Motor neuron (in vitro differentiated cells): Measurements from ENCODE around the gene TNFSF9. TPM values are rescaled to one million over a fixed set of nuclear protein-coding genes. Genes with fewer than 3 reads are reported as not detected.
"Not testable (repeated sequence)": the region's sequence is repeated elsewhere in the genome, so short reads cannot be mapped to it uniquely, and the experiment has no call there.

ENCODE experiments used
- ATAC-seq, 8 experiments: fragments of 200-7000 bp; cut with Tn5 transposase; replicated peaks in 6 of 8; 2 replicates each; pipeline ENCODE4 v1.8.0; 2021; ENCODE audit warnings: mild to moderate bottlenecking in 8 of 8, moderate library complexity in 8 of 8
- H3K27ac ChIP-seq, 2 donors: fragments of 250-450 bp; sonication (Bioruptor Pico); 2 replicates each; pipeline ENCODE4 v1.9.0; 2021; ENCODE audit warnings: antibody characterized with exemption in 2 of 2, mild to moderate bottlenecking in 2 of 2, moderate library complexity in 1 of 2
- H3K4me1 ChIP-seq, 2 donors: fragments of 250-450 bp; sonication (Bioruptor Pico); replicated peaks in 1 of 2; 2 replicates each; pipeline ENCODE4 v1.6.1; 2021; ENCODE audit warnings: antibody characterized with exemption in 2 of 2, mild to moderate bottlenecking in 2 of 2, moderate library complexity in 1 of 2
- H3K4me3 ChIP-seq, 5 donors: fragments of 250-450 bp; sonication (Bioruptor Pico); 2 replicates each; pipeline ENCODE4 v1.9.0; 2021; ENCODE audit warnings: antibody characterized with exemption in 5 of 5, mild to moderate bottlenecking in 5 of 5, moderate library complexity in 4 of 5
- WGBS, 10 experiments: fragments of 450-650 bp; shearing (Covaris generic); methylation state at CpG; one replicate each; pipeline ENCODE4 v1.0.0; 2022; 5-methylcytosine and 5-hydroxymethylcytosine counted together
- in situ Hi-C, 9 experiments: fragments of 400-800 bp; cut with MboI; loops; one replicate each; pipeline ENCODE4 v1.15.0; 2021; ENCODE audit warnings: low sequenced_read_pairs in 9 of 9, low pct_unique_long_range_greater_than_20kb in 2 of 9; ENCODE audit not compliant: unreplicated experiment in 9 of 9
- total RNA-seq, 8 experiments: library from RNA; unstranded; fragments of 300-600 nt; gene quantifications; 2 replicates each; pipeline versions ENCODE4 v1.2.3 to v1.2.4, GENCODE V29; 2022

Gene TNFSF9
- total RNA-seq, 8 experiments from 2014 or later, result 1.7 to 118 (median 5.9) TPM

DNA sequence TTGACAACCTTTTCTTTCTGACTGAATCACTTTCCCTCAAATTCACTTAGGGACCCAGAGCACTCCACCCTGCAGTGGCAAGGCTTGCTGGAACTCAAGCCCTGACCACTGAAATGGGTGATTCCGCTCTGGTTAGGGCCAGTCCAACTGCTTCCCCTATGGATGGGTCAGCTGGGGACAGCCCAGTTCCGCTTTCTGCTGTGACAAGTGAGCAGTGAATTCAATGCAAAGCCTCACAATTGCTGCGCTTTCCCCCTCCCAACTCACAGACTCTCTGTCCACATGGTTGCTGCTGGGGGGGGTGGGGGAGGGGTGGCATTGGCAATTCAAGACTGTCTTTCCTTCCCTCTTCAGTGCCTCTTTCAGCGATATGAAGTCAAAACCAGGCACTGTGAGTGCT, 41.4 kb downstream of the TNFSF9 start:
- in situ Hi-C loops, result no loop called here
- WGBS, 10 experiments, result 10 to 80% (median 70%) methylated on average over 1 to 3 of the region's 4 CpGs; no CpG with 5 or more reads in 6 of the 10 experiments
- H3K4me3 ChIP-seq, result no peak overlapping the region
- H3K27ac ChIP-seq, result no peak overlapping the region
- peaks cover 6 to 9% of the 10 kb centered on the region in 2 donors for H3K4me1 ChIP-seq
- ATAC-seq, result peak in 3 of 8 experiments; percentile 49 to 73 (median 56)

DNA sequence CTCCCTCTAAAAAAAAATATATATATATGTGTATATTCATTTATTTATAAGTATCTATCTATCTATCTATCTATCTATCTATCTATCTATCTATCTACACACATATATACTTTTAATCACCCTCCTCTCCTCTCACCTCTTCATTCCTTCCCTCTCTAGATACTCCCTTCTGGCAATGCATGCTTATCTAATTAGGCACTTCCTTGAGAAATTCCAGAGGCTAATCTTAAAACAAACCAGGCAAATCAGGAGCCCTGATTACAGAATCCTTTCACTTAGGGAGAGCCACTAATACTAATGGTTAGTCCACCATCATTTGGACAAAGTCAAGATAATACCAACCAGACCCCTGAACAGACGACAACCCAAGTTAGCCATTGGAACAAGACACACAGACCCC, 42.5 kb downstream of the TNFSF9 start:
- Histone ChIP-seq H3K27ac (no peak overlapping the region), H3K4me3 (no peak overlapping the region), H3K4me1 (peaks cover 12% of the 10 kb centered on the region in 2 donors)
- WGBS, 10 experiments, result 0 to 91% (median 66%) methylated on average over 1 of the region's 1 CpG; no CpG with 5 or more reads in 6 of the 10 experiments
- in situ Hi-C loops, result no loop called here
- no peak for ATAC-seq

DNA sequence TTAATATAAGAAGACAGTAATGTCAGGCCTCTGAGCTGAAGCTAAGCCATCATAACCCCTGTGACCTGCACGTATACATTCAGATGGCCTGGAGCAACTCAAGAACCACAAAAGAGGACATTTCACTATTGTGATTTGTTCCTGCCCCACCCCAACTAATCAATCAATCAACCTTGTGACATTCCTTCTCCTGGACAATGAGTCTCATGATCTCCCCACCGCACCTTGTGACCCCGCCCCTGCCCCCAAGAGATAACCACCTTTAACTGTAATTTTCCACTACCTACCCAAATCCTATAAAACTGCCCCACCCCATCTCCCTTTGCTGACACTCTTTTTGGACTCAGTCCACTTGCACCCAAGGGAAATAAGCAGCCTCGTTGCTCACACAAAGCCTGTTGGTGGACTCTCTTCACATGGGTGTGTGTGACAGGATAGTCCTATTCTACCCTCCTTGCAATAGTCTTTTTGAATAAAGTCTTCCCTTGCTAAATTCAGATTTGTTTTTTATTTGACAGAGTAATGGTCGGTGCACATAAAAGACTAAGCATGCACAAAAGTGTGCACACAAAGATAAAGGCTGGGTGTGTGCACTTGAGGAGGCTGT, 46.1 kb downstream of the TNFSF9 start:
- WGBS, 10 experiments, result 0 to 80% (median 20%) methylated on average over 1 to 2 of the region's 5 CpGs; no CpG with 5 or more reads in 4 of the 10 experiments
- Histone ChIP-seq H3K4me3 (no peak overlapping the region), H3K27ac (peak overlapping the region in 1 of 2 donors; percentile 33), H3K4me1 (peaks cover 12% of the 10 kb centered on the region in 2 donors)
- in situ Hi-C loops, result no loop called here
- peak in 3 of 8 experiments; percentile 57 to 63 (median 62) for ATAC-seq

DNA sequence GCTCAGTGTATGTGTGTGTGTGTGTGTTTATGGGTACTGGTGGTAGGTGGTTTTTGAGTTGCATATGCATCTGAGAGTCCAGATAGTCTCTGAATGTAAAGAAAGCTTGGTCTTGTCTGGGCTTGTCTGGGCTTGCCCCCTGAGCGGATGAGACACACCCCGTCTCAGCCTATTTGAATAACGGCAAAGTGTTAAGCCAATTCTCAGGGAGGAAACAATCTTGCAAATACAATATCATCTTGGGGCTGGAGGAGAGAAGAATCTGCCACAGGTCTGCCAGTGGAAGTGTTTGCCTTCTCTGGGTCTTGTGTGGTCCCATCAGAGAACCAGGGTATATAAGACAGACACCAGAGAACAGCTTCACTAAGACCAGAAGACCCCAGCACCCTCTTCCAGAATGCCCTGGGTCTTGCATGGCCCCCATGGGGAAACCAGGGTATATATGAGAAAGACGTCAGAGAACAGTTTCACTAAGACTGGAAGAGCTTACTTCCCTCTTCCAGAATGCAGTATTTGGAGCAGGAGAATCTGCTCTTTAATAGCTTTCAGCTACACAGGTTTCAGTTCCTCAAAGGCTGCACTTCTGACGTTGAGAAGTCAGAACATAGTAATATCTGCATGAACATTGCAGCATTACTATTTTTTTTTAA, 46.8 kb downstream of the TNFSF9 start:
- Histone ChIP-seq H3K27ac (peak overlapping the region in 1 of 2 donors; percentile 64), H3K4me3 (no peak overlapping the region), H3K4me1 (peaks cover 12% of the 10 kb centered on the region in 2 donors)
- in situ Hi-C loops, result no loop called here
- ATAC-seq, result peak in 7 of 8 experiments; percentile 62 to 98 (median 84)
- 0 to 83% (median 25%) methylated on average over 1 to 5 of the region's 5 CpGs; no CpG with 5 or more reads in 5 of the 10 experiments for WGBS, 10 experiments

DNA sequence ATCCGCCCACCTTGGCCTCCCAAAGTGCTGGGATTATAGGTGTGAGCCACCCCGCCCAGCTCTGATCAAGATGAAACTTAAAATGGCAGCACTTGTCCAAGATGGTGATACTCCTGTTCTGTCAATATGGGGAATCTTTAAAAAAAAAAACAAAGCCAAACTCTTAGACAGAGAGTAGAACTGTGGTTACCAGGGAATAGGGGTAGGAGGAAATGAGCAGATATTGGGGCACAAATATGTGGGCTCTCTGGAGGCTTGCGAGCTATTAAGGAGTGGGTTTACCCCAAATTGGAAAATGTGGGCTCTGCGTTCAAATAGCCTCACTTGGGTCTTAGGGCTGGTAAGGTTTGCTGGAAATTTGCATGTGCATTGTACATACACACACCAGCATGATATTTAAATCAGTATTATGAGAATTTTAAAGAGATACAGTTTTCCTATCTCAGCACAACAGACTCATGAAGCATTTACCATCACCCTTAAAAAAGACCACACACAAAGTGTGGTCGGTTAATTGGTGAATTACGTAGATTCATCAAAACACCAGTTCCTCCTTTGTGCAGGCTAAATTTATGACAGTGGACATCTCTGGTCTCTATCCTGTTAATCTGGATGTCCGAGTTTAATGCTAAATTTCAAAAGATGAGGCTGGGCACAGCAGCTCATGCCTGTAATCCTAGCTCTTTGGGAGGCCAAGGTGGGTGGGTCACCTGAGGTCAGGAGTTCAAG, 48.8 kb downstream of the TNFSF9 start:
- Histone ChIP-seq H3K4me1 (peaks cover 8 to 12% of the 10 kb centered on the region in 2 donors), H3K4me3 (no peak overlapping the region), H3K27ac (no peak overlapping the region)
- WGBS, 10 experiments, result 0 to 94% (median 50%) methylated on average over 1 to 5 of the region's 7 CpGs; no CpG with 5 or more reads in 2 of the 10 experiments
- ATAC-seq, result peak in 3 of 8 experiments; percentile 1 to 19 (median 2)
- in situ Hi-C loops, result no loop called here

DNA sequence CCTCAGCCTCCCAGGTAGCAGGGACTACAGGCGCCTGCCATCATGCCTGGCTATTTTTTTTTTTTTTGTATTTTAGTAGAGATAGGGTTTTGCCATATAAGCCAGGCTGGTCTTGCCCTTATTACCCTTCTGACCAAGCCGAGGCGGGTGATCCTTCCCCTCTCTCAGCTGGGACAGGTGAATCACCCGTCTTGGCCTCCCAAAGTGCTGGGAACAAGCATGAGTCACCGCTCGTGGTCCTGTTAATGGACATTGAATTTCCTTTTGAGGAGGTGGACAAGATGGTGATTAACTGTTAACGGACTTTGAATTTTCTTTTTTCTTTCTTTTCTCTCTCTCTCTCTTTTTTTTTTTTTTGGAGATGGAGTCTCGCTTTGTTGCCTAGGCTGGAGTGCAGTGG, 49.5 kb downstream of the TNFSF9 start:
- Histone ChIP-seq H3K27ac (no peak overlapping the region), H3K4me3 (no peak overlapping the region), H3K4me1 (peaks cover 8 to 12% of the 10 kb centered on the region in 2 donors)
- 25 to 73% (median 60%) methylated on average over 1 to 4 of the region's 8 CpGs; no CpG with 5 or more reads in 4 of the 10 experiments for WGBS, 10 experiments
- ATAC-seq, result peak in 3 of 8 experiments; percentile 9 to 14 (median 13)
- in situ Hi-C loops, result no loop called here

DNA sequence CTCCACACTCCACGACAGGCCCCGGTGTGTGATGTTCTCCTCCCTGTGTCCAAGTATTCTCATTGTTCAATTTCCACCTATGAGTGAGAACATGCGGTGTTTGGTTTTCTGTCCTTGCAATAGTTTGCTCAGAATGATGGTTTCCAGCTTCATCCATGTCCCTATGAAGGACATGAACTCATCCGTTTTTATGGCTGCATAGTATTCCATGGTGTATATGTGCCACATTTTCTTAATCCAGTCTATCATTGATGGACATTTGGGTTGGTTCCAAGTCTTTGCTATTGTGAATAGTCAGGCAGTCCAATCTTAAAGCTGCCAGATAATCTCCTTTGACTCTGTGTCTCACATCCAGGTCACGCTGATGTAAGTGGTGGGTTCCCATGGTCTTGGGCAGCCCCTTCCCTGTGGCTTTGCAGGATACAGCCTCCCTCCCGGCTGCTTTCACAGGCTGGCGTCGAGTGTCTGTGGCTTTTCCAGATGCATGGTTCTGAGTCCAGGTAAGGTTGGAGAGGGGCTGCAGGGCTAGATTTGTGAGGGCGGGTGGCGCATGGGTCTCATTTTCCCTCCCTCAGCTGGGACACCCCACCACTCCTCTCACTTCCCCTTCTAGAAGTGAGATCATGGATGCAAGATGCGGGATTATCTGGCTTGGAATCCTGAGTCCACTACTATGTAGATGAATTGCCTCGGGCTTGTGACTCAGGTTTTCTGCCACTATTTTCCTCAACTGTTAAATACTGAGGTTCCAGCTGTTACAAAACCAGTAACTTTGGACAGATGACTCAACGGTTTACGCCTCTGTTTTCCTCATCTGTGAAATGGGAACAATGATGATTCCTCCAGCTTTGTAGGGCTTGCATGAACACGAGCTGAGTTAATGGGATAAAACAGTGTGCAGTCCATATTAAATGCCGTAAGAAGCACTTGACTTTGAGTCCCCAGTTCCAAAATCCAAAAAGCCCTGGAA, 52.0 kb downstream of the TNFSF9 start:
- H3K4me3 ChIP-seq, in situ Hi-C loops, H3K27ac ChIP-seq, H3K4me1 ChIP-seq: not testable (repeated sequence)
- ATAC-seq, result peak in 3 of 8 experiments; percentile 3 to 11 (median 8)
- 60 to 86% (median 74%) methylated on average over 1 to 9 of the region's 16 CpGs; no CpG with 5 or more reads in 2 of the 10 experiments for WGBS, 10 experiments

Other genes starting within 250 kb of the TNFSF9 start
- under 1 TPM in 2 of 8 experiments, not detected in 6; 0.21 to 0.38 TPM for gene ACER1, start 197.4 kb upstream of the TNFSF9 start, total RNA-seq
- 10 to 100 TPM; 47.9 to 89.5 (median 65.2) TPM for gene CLPP, start 169.5 kb upstream of the TNFSF9 start, total RNA-seq
- 100 to 1,000 TPM in 3 of 8 experiments, 10 to 100 TPM in 5; 39.2 to 136 (median 77.5) TPM for gene ALKBH7, start 158.2 kb upstream of the TNFSF9 start, total RNA-seq
- 1 to 10 TPM; 1.2 to 4.3 (median 1.6) TPM for gene PSPN, start 155.1 kb upstream of the TNFSF9 start, total RNA-seq
- gene GTF2F1, start 137.9 kb upstream of the TNFSF9 start, total RNA-seq, result 100 to 1,000 TPM in 1 of 8 experiments, 10 to 100 TPM in 7; 46.8 to 103 (median 67.3) TPM
- gene KHSRP, start 106.2 kb upstream of the TNFSF9 start, total RNA-seq, result 100 to 1,000 TPM in 5 of 8 experiments, 10 to 100 TPM in 3; 84.3 to 408 (median 137) TPM
- gene SLC25A41, start 97.3 kb upstream of the TNFSF9 start, total RNA-seq, result under 1 TPM in 6 of 8 experiments, not detected in 2; 0.29 to 0.76 (median 0.49) TPM
- 10 to 100 TPM; 10.7 to 28.7 (median 15.6) TPM for gene SLC25A23, start 71.2 kb upstream of the TNFSF9 start, total RNA-seq
- 1 to 10 TPM in 1 of 8 experiments, under 1 TPM in 5, not detected in 2; 0.11 to 1.3 (median 0.46) TPM for gene CRB3, start 66.8 kb upstream of the TNFSF9 start, total RNA-seq
- gene DENND1C, start 49.2 kb upstream of the TNFSF9 start, total RNA-seq, result 1 to 10 TPM in 4 of 8 experiments, under 1 TPM in 4; 0.07 to 2.7 (median 0.98) TPM
- 10 to 100 TPM in 6 of 8 experiments, 1 to 10 TPM in 2; 4.8 to 32.5 (median 15.1) TPM for gene TUBB4A, start 28.7 kb upstream of the TNFSF9 start, total RNA-seq
- 100 to 1,000 TPM in 3 of 8 experiments, 10 to 100 TPM in 2, 1 to 10 TPM in 2, under 1 TPM in 1; 0.71 to 175 (median 11.5) TPM for gene CD70, start 60.1 kb downstream of the TNFSF9 start, total RNA-seq
- gene TNFSF14, start 139.1 kb downstream of the TNFSF9 start, total RNA-seq, result under 1 TPM in 6 of 8 experiments, not detected in 2; 0.04 to 0.77 (median 0.32) TPM
- 100 to 1,000 TPM in 3 of 8 experiments, 1 to 10 TPM in 2, under 1 TPM in 2, not detected in 1; 0.29 to 441 (median 3.3) TPM for gene C3, start 189.6 kb downstream of the TNFSF9 start, total RNA-seq
- 10 to 100 TPM; 19.0 to 76.9 (median 31.0) TPM for gene GPR108, start 206.6 kb downstream of the TNFSF9 start, total RNA-seq
- 10 to 100 TPM in 3 of 8 experiments, 1 to 10 TPM in 5; 5.8 to 28.7 (median 9.2) TPM for gene TRIP10, start 208.7 kb downstream of the TNFSF9 start, total RNA-seq
- gene SH2D3A, start 236.4 kb downstream of the TNFSF9 start, total RNA-seq, result 1 to 10 TPM in 3 of 8 experiments, under 1 TPM in 5; 0.07 to 3.1 (median 0.29) TPM
- under 1 TPM in 4 of 8 experiments, not detected in 4; 0.29 to 0.66 (median 0.36) TPM for gene VAV1, start 241.7 kb downstream of the TNFSF9 start, total RNA-seq